Measurements from ENCODE around the gene PHAF1. TPM values are rescaled to one million over a fixed set of nuclear protein-coding genes. Genes with fewer than 3 reads are reported as not detected.

The PHAF1 gene
- total and polyA plus RNA-seq, 2 of the 8 experiments (the other 6 are each of a cell fraction or from before 2014, with no cell fraction given) = 18.6 to 26.4 TPM

DNA sequence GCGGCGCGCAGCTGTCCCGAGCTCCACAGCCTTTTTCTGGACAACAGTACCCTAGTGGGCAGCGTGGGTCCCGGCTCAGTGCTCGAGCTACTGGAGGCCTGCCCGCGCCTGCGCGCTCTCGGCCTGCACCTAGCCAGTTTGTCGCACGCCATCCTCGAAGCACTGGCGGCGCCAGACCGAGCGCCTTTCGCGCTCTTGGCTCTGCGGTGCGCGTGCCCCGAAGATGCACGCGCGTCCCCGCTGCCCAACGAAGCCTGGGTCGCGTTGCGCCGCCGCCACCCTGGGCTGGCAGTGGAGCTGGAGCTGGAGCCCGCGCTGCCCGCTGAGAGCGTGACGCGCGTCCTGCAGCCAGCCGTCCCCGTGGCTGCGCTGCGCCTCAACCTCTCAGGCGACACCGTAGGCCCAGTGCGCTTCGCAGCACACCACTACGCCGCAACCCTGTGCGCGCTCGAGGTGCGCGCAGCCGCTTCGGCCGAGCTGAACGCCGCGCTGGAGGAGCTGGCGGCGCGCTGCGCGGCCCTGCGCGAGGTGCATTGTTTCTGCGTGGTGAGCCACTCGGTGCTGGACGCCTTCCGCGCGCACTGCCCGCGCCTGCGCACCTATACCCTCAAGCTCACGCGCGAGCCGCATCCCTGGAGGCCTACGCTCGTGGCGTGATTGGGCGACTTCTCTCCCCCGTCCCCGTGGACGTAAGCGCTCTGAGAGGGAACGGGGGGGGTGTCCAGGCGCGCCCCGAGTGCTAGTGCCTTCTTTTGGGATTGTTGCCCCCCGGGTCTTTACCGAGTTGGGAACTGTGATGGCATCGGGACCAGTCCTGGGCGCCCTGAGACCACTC, 53.6 kb downstream of the PHAF1 start (continued):
- no peak for TF ChIP-seq POU5F1 (IDR thresholded peaks at IDR 0.05; ENCODE audit: low read depth, low read length)
- TF ChIP-seq SRF (IDR thresholded peaks at IDR 0.05; ENCODE audit: low read depth, low read length) = no peak
- TF ChIP-seq SIN3A (conservative IDR thresholded peaks at IDR 0.05 in 1 of 2, IDR thresholded peaks at IDR 0.05 in 1 of 2; ENCODE audit: low read depth in 1 of 2, low read length in 2 of 2) = 0 out of 4 replicates have a peak, but pooled peaks of 1 of the 2 experiments have one; percentile 17
- TF ChIP-seq YY1 (IDR thresholded peaks at IDR 0.05; ENCODE audit: low read depth, low read length) = no peak
- TF ChIP-seq JUN (IDR thresholded peaks at IDR 0.05; ENCODE audit: low read depth, low read length) = no peak
- no peak for TF ChIP-seq CEBPB (IDR thresholded peaks at IDR 0.05; ENCODE audit: low read depth, low read length)
- no peak for TF ChIP-seq BRCA1 (IDR thresholded peaks at IDR 0.05; ENCODE audit: low read depth, low read length)
- TF ChIP-seq JUND (IDR thresholded peaks at IDR 0.05; ENCODE audit: low read length) = no peak
- TF ChIP-seq CTCF (IDR thresholded peaks at IDR 0.05; ENCODE audit: control extremely low read depth in 1 of 3, insufficient read depth in 1 of 3, low read depth in 1 of 3, low read length in 3 of 3) = no peak
- no peak for TF ChIP-seq RFX5 (IDR thresholded peaks at IDR 0.05; ENCODE audit: borderline replicate concordance, low read depth, low read length)

Measured in H1 (cell line).